H1 (cell line): Measurements from ENCODE around the gene ITGA11.

Experiments
- EZH2 ChIP-seq: fragments of 200-600 bp; sonication (generic); IDR thresholded peaks from 2 replicates; pipeline ENCODE4 v1.7.1; 2012; ENCODE audit warnings: low read depth, mild to moderate bottlenecking, moderate library complexity, low read length, inconsistent platforms; ENCODE audit not compliant: severe bottlenecking
- HDAC2 ChIP-seq, 2 experiments: fragments of 300-600 bp in 1 of 2; sonication (generic) in 1 of 2; IDR thresholded peaks; 2 replicates each; pipeline ENCODE4 v1.6.1; 2011 to 2012; ENCODE audit warnings: low read depth in 2 of 2, low read length in 2 of 2, mild to moderate bottlenecking in 2 of 2, moderate library complexity in 2 of 2, borderline replicate concordance in 1 of 2, inconsistent platforms in 1 of 2
- POLR2AphosphoS5 ChIP-seq: IDR thresholded peaks from 2 replicates; pipeline ENCODE4 v1.6.1; 2011; ENCODE audit warnings: low read depth, low read length
- POU5F1 ChIP-seq: IDR thresholded peaks from 2 replicates; pipeline ENCODE4 v1.6.1; 2011; ENCODE audit warnings: low read depth, mild to moderate bottlenecking, low read length, moderate library complexity
- RXRA ChIP-seq: IDR thresholded peaks from 2 replicates; pipeline ENCODE4 v1.6.1; 2011; ENCODE audit warnings: low read depth, mild to moderate bottlenecking, low read length, moderate library complexity; ENCODE audit not compliant: insufficient read depth
- SIX5 ChIP-seq: IDR thresholded peaks from 2 replicates; pipeline ENCODE4 v1.6.1; 2011; ENCODE audit warnings: mild to moderate bottlenecking, low read depth, low read length
- TBP ChIP-seq: IDR thresholded peaks from 2 replicates; pipeline ENCODE4 v1.6.1; 2011; ENCODE audit warnings: low read depth, low read length, improper control_type of control experiment
- TCF12 ChIP-seq: IDR thresholded peaks from 2 replicates; pipeline ENCODE4 v1.6.1; 2011; ENCODE audit warnings: low read depth, mild to moderate bottlenecking, low read length
- TF ChIP-seq, protein P1 (sequence below), 3 experiments: IDR thresholded peaks; 1 replicate in 2 of 3; 2 replicates in 1 of 3; pipeline versions ENCODE4 v1.5.1 to v1.6.1; 2011; ENCODE audit warnings: low read length in 3 of 3, mild to moderate bottlenecking in 3 of 3, inconsistent platforms in 2 of 3, low read depth in 1 of 3, moderate library complexity in 1 of 3; ENCODE audit not compliant: insufficient read depth in 1 of 3; ENCODE audit errors: control extremely low read depth in 1 of 3

DNA sequence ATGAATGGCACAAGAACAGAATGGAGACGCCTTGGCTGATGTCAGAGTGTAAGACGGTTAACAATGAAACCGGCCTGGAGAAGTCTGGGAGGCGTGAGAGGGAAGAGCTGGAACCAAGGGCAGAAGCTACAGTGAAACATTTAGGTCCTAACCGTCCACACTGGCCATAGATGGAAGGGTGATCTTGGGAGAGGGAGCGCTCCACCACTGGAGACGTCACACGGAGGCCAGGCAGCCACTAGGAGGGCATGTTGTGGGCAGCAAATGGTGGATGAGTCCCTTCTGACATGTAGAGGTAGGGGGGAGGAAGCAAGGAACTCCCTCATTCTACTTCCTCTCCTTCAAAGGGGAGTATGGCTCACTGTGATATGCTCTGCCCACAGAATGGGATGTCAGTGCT is 130.7 kb downstream of the ITGA11 start:
- TF ChIP-seq POU5F1 (no peak), SIX5 (no peak), TCF12 (no peak), POLR2AphosphoS5 (no peak), EZH2 (no peak), HDAC2 (IDR thresholded peaks at IDR 0.05; ENCODE audit: borderline replicate concordance in 1 of 2, low read depth in 2 of 2, low read length in 2 of 2) (no peak), TBP (no peak), RXRA (no peak)
- TF ChIP-seq, protein P1, sequence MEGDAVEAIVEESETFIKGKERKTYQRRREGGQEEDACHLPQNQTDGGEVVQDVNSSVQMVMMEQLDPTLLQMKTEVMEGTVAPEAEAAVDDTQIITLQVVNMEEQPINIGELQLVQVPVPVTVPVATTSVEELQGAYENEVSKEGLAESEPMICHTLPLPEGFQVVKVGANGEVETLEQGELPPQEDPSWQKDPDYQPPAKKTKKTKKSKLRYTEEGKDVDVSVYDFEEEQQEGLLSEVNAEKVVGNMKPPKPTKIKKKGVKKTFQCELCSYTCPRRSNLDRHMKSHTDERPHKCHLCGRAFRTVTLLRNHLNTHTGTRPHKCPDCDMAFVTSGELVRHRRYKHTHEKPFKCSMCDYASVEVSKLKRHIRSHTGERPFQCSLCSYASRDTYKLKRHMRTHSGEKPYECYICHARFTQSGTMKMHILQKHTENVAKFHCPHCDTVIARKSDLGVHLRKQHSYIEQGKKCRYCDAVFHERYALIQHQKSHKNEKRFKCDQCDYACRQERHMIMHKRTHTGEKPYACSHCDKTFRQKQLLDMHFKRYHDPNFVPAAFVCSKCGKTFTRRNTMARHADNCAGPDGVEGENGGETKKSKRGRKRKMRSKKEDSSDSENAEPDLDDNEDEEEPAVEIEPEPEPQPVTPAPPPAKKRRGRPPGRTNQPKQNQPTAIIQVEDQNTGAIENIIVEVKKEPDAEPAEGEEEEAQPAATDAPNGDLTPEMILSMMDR (IDR thresholded peaks at IDR 0.05; ENCODE audit: control extremely low read depth in 1 of 3, insufficient read depth in 1 of 3, low read depth in 1 of 3, low read length in 3 of 3) = no peak
